GM19025 (cell line): ENCODE data around the gene COPE.
"Not testable (repeated sequence)": the region's sequence is repeated elsewhere in the genome, so short reads cannot be mapped to it uniquely, and the experiment has no call there.

Experiments used
- ATAC-seq: cut with Tn5 transposase; IDR thresholded peaks from one replicate; pipeline ENCODE4 v1.9.1; 2021; ENCODE audit warnings: mild to moderate bottlenecking, low read depth, moderate library complexity; ENCODE audit not compliant: unreplicated experiment

The COPE gene

DNA sequence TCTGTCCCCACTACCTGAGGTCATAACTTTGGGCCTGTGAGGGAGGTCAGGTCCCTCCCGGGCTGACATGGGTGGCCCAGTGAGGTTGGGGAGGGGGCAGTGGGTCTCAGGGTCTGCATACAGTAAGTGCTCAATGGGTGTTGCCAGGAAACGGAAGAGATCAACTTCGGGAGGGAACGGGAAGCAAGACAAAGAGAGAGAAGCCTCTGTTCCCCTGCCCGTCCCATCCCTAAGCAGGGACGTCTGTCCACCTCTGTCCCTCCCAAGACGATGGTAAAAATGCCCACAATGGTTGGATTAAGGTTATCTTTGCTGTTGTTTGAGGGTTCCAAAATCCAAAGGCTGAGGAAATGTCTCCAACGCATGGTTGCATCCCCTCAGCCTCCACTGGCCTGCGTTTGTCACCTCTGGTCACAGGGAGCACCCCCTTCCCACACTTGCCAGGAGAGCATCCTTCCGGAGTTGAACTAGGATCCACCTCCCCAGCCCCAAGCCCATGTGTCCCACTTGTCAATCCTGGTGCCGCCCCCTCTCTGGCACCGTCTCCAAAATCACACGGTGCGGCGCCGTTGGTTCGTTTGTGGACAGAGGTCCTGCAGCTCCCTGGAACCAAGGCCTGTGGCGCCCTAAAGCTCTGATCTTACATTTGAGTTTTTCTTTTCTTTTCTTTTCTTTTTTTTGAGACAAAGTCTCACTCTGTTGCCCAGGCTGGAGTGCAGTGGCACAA is 22.6 kb upstream of the COPE start:
- no peak for ATAC-seq

GRCh38 chr19:18940769-18941627 is 21.8 kb upstream of the COPE start, which contains the start of gene HOMER3:
Gene HOMER3, minus strand, starts transcription at chr19:18941217. Its CDS starts 2,235 bp downstream, at chr19:18938982.
- peak; percentile 51 for ATAC-seq

DNA sequence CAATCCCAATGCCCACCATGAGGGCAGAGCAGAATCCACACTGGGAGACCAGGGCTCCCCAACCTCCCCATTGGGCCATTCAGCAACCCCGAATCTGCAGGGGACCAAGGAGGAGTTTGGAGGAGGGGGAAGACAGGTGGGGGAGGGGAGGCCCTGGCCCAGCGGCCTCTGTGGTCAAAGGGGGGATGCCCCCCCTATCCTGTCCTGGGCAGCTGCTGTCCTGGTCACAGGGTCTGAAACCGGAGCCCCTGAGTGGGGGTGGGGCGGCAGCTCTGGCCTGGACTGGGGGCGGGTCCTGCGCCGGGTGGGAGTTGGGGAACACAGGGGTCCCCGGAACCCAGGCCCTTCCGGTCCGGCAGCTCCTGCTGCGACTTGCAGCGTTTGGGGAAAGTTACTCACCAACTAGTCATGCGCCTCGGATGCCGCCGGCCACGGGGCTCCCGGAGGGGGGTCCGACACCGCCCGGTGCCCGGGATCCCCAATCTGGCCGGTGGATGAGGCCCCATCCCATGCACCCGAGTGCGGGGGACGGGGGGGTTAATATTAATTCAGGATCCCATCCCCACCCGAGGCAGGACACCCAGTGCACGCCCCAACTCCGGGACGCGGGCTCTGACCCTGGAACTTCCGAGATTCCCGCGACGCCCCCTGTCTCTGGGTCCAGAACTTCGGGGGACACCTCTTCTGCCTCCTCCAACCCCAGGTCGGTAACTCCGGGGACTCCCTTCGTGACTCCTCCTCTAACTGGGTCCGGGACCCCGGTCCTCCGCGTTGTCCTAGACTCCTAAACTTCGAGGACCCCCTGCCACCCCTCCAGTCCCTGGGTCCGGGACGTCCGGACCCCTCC is 21.0 kb upstream of the COPE start:
- ATAC-seq = no peak

DNA sequence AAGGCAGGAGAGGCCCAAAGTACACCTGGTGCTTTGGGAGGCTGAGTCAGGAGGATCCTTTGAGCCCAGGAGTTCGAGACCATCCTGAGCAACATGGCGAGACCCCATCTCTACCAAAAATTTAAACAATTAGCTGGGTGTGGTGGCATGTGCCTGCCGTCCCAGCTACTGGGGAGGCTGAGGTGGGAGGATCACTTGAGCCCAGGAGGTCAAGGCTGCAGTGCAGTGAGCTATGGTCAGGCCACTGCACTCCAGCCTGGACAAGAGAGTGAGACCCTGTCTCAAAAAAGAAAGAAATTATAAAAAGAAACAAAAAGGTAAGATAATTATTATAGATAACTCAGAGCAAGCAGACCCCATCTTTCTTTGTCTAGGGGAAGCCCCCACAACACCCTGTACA is 20.0 kb upstream of the COPE start:
- no peak for ATAC-seq

- no peak for ATAC-seq
Measured at GRCh38 chr19:18933297-18933696, 14.1 kb upstream of the COPE start.

DNA sequence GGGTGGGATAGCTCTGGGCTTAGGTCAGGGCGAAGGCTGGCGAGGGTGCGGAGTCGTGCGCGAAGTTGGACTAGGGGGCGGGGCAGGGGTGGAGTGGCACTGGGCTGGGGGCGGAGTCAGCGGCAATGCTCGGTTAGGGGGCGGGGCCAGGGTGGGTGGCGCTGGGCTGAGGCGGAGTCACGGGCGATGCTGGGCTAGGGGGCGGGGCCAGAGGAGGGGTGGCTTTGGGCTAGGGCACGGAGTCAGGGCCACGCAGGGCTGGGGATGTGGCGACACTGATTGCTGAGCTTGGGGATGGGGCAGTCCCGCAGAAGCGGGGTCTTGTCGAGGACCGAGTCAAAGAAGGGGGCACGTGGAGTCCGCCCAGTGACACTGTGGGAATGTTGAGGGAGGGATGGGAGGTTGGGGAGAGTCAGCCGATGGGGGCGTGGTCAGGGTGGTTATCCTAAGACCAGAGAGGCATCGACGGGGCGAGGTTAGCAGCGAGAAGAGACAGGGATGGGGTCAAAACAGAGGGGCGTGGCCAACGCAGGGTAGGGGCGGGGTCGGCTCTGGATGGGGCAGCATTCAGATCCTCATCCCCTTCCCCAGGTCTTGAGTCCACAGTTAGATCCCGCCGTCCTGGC is 13.1 kb upstream of the COPE start:
- no peak for ATAC-seq

GRCh38 chr19:18931316-18932162 is 12.4 kb upstream of the COPE start:
- ATAC-seq = no peak

GRCh38 chr19:18929311-18929710 is 10.1 kb upstream of the COPE start:
- no peak for ATAC-seq

DNA sequence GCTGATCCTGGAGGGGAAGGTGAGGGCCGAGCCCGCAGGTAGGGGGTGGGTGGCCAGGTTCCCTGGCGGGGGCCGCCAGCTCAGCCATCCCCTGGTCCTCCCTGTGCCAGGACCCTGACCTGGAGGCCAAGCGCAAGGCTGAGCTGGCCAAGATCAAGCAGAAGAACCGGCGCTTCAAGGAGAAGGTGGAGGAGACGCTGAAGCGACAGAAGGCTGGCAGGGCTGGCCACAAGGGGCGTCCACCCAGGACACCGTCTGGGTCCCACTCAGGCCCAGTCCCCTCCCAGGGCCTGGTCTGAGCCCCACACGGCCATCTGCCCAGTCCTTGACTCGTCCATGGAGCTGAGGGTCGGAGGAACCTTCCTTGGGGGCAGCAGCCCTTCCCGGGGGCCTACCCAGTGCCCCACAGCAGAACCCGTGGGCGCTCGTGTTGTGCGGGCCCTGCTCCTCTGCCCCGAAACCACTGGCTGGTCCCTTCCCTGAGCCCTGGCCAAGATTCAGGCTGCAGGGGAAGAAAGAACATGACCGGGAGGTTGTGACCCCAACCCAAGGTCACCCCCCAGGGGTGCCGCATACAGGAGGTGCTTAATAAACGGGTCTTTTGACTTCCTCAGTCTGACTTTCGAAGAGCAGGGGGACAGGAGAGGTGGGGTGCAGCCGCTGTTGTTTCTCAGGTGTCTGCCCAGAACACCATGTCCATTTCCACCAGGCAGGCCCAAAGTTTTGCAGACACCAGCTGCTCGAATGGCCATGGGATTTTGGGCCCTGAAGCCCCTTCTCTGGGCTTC is 9.0 kb upstream of the COPE start:
- no peak for ATAC-seq

DNA sequence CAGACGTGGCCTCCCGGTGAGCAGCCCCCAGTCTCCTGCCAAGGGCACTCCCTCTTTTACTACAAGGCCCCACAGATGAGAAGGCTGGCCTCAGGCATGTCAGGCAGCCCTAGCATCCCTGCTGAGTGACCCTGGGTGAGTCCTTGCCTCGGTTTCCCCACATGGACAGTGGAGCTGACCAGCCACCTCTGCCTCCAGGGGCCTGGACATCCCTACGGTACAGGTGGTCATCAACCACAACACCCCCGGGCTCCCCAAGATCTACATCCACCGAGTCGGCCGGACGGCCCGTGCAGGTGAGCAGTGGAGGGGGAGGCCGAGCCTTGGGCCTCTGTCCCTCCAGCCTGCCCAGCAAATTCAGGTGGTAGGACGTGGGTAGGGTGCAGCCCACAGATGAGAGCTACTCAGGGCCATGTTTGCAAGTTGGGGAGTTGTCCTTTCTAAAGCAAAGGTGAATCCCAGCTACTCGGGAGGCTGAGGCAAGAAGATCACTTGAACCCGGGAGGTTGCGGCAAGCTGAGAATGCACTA is 5.6 kb upstream of the COPE start:
- no peak for ATAC-seq

GRCh38 chr19:18922228-18922985 is 3.2 kb upstream of the COPE start:
- ATAC-seq = no peak

GRCh38 chr19:18921593-18921992 is 2.4 kb upstream of the COPE start:
- no peak for ATAC-seq

- ATAC-seq = no peak
Measured at GRCh38 chr19:18920400-18920799, 1.2 kb upstream of the COPE start.

GRCh38 chr19:18919900-18920214 is 670 bp upstream of the COPE start:
- no peak for ATAC-seq

- not testable (repeated sequence) for ATAC-seq
Measured at GRCh38 chr19:18917593-18917992, 1.6 kb downstream of the COPE start.

DNA sequence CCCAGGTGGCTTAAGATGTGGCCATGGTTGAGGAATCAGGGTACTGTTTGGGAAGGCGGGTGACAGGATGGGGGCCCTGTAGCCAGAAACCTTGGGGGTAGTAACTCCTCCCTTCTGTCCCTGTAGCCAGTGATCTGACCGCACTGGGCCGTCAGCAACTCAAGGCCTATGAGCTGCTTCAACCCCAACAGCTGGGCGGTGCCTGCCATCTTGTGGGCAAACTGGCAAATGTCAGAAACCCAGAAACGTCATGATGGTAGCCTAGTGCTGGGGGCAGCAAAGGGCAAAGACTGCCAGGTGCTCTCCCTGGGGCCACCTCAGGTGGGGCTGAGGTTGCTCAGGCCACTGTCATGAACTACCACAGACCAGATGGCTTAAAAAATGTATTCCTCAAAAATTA is 3.5 kb downstream of the COPE start:
- ATAC-seq = no peak

DNA sequence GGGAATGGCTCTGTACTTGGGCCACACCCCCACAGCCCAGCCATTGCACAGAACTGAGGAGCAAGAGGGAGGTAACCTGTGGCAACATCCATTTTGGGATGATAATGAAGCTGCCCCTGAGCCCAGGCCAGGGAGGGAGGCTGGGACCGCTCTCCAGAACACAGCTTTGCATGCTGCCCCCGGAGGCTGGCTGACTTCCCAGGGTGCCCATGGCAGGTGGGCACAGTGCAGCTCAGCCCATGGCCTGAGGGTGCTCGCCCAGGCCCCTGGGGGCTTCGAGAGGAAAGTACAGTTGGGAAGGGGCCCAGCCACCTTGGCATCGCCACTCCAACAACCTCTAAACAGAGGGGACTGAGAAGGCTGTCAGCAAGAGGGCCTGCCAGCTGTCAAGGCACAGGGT is 5.7 kb downstream of the COPE start:
- no peak for ATAC-seq

DNA sequence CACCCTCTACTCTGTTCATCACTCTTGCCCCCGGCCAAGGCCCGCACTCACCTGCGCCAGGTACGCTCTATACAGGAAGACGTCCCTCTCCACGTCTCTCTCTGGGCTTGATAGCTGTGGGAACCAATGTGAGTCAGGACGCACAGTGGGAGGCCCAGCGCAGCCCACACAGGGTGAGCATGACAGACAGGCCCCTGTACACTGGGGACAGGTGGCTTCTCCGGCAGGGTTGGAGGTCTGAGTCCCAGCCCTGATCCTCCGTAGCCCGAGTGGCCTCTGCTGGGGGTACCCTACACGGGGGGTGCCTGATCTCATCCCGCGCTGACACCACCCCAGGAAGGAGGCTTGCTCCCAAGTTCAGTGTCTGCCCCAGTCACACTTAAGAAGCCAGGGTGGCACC is 6.3 kb downstream of the COPE start:
- no peak for ATAC-seq
